ENCODE results near the gene COPZ2. TPM values are rescaled to one million over a fixed set of nuclear protein-coding genes. Genes with fewer than 3 reads are reported as not detected.

Gene COPZ2
- total RNA-seq, 6 donors from 2014 or later: 5.2 to 33.5 (median 17.7) TPM

DNA sequence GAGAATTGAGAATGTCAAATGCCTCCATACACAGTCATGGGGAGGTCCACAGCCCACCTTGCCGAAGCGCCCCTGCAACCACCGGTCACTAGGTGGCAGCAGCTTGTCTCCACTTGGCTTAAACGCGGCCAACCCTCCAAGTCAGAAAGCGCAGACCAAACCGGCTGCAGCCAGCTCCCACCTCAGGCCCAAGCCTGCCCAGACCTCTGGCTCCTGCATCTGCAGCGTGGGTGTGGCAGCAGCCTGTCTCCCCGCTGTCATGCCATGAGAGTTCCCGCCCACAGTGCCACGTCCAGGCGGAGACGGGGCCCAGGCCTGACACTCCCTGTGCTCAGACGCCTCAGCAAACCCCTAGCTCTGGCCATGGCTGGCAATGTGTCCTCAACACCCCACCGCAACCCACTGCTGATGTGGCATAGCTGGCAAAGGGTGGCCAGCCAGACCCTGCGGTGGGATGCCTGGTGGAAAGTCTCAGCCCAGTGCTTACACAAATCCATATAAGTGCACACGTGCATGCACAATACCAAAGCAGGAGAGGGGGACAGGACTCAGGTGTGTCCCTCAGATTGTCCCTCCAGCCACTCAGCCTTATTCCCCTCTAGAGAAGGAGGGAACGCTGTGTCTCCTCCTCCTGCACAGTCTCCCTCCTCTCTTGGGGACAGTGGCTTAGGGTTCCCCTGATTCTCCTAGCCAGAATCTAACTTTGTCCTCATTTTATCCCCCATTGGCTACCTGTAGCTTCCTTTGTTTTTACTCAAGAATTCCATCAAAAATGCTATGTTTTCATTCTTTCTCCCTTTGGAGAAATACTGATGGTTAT is 10.9 kb downstream of the COPZ2 start:
- peaks cover 35 to 48% (median 35%) of the 10 kb centered on the region in 4 donors for H3K4me1 ChIP-seq
- TF ChIP-seq, protein P1, sequence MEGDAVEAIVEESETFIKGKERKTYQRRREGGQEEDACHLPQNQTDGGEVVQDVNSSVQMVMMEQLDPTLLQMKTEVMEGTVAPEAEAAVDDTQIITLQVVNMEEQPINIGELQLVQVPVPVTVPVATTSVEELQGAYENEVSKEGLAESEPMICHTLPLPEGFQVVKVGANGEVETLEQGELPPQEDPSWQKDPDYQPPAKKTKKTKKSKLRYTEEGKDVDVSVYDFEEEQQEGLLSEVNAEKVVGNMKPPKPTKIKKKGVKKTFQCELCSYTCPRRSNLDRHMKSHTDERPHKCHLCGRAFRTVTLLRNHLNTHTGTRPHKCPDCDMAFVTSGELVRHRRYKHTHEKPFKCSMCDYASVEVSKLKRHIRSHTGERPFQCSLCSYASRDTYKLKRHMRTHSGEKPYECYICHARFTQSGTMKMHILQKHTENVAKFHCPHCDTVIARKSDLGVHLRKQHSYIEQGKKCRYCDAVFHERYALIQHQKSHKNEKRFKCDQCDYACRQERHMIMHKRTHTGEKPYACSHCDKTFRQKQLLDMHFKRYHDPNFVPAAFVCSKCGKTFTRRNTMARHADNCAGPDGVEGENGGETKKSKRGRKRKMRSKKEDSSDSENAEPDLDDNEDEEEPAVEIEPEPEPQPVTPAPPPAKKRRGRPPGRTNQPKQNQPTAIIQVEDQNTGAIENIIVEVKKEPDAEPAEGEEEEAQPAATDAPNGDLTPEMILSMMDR (IDR thresholded peaks at IDR 0.05): peak; percentile 86 to 90 (median 88)
- TF ChIP-seq POLR2A (IDR thresholded peaks at IDR 0.05): no peak
- no peak for TF ChIP-seq EP300 (IDR thresholded peaks at IDR 0.05)
- no peak for TF ChIP-seq POLR2AphosphoS5 (IDR thresholded peaks at IDR 0.05)
- no peaks in the 10 kb centered on the region for H3K9me3 ChIP-seq
- 11 to 32% methylated on average over 11 to 16 of the region's 18 CpGs for WGBS, 2 donors
- no peak overlapping the region for H3K4me3 ChIP-seq
- no peaks in the 10 kb centered on the region for H3K27me3 ChIP-seq
- DNase-seq: peak; percentile 83 to 88
- H3K27ac ChIP-seq: no peak overlapping the region
- H3K36me3 ChIP-seq: no peaks in the 10 kb centered on the region
- ATAC-seq (ENCODE audit: low FRiP score in 2 of 2): peak; percentile 61 to 73

DNA sequence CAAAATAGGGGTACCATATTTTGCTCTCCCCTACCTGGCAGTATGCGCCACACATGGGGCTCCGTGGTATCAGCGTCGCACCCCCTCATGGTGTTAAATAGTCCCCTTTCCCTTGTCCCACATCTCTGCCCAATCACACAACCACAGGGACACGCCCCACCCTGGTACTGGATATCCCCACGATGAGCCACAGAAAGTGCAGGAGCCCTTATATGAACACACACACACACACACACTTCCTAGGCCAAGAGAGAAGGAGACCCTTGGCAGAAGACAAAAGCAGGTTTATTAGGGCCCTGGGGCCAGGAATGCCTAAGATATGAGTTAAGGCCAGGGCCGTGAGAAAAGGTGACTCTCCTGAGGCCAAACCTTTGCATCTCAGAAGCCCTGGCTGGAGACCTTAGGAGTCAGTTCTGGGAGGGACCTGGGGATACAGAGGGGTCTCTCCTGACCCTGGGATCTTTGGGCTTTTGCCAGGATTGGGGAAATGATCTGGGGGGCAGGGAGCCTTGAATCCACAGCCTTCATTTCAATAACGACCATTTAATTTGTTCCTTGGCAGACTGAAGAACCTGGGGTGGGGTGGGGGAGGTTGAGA is 11.6 kb downstream of the COPZ2 start:
- 21 to 47% methylated on average over 8 of the region's 8 CpGs for WGBS, 2 donors
- no peaks in the 10 kb centered on the region for H3K9me3 ChIP-seq
- H3K36me3 ChIP-seq: no peaks in the 10 kb centered on the region
- peaks cover 35 to 48% (median 35%) of the 10 kb centered on the region in 4 donors for H3K4me1 ChIP-seq
- H3K4me3 ChIP-seq: peak overlapping the region in 3 of 4 donors; percentile 46 to 52 (median 50)
- H3K27me3 ChIP-seq: no peaks in the 10 kb centered on the region
- no peak for ATAC-seq (ENCODE audit: low FRiP score in 2 of 2)
- peak overlapping the region in 3 of 4 donors; percentile 17 to 80 (median 66) for H3K27ac ChIP-seq
- no peak for DNase-seq
- TF ChIP-seq, protein P1 (IDR thresholded peaks at IDR 0.05): no peak
- no peak for TF ChIP-seq EP300 (IDR thresholded peaks at IDR 0.05)
- TF ChIP-seq POLR2AphosphoS5 (IDR thresholded peaks at IDR 0.05): no peak
- TF ChIP-seq POLR2A (IDR thresholded peaks at IDR 0.05): no peak

DNA sequence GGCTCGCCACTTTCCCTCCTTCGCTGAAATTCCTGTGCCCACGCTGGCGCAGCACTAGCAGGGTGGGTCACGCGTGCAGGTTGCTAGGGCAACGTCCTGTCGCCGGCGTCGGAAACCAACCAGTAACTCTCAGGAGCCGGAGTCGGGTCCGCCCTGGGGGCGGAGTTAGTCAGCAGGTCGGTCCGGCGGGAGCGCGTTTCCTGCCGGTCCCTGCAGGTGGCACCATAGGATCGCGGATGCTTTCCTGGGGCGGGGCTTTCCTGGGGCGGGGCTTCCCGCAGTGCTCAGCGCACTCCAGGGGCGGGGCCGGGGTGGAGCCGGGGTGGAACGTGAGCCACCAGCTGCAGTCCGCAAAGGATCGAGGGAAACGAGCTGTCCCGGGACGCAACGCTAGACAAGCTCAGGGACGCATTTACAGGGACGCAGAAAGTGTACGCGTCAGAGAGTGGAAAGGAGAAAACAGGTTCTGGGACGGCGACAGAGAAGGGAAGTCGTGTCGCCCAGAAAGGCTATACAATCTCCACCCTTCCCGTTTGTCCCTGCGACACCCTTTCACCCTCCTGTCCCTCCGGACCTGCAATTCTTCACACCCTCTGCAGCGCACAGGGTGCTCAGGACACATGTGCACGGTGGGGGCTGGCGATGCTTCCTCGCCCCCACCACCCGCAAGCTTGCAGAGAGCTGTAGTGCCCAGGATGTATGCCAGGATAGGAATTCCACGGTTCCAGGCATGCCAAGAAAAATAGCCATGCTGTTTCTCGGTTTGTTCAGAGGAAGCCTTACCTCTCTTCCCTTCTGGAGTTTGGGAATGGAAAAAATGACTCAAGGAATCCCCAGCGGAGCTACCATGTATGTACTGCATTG is 12.3 kb downstream of the COPZ2 start:
- ATAC-seq (ENCODE audit: low FRiP score in 2 of 2): peak; percentile 95 to 98
- TF ChIP-seq, protein P1 (IDR thresholded peaks at IDR 0.05): peak; percentile 78 to 98 (median 94)
- TF ChIP-seq POLR2A (IDR thresholded peaks at IDR 0.05) (no peak), EP300 (IDR thresholded peaks at IDR 0.05) (no peak), POLR2AphosphoS5 (IDR thresholded peaks at IDR 0.05) (peak; percentile 0 to 43)
- peak overlapping the region; percentile 27 to 52 (median 48) for H3K4me3 ChIP-seq
- no peaks in the 10 kb centered on the region for H3K9me3 ChIP-seq
- WGBS, 2 donors: 0 to 2% methylated on average over 16 to 53 of the region's 56 CpGs
- H3K27me3 ChIP-seq: no peaks in the 10 kb centered on the region
- no peaks in the 10 kb centered on the region for H3K36me3 ChIP-seq
- H3K4me1 ChIP-seq: peaks cover 35 to 43% (median 35%) of the 10 kb centered on the region in 4 donors
- peak overlapping the region in 3 of 4 donors; percentile 76 to 81 (median 80) for H3K27ac ChIP-seq
- DNase-seq: peak; percentile 98 to 100

DNA sequence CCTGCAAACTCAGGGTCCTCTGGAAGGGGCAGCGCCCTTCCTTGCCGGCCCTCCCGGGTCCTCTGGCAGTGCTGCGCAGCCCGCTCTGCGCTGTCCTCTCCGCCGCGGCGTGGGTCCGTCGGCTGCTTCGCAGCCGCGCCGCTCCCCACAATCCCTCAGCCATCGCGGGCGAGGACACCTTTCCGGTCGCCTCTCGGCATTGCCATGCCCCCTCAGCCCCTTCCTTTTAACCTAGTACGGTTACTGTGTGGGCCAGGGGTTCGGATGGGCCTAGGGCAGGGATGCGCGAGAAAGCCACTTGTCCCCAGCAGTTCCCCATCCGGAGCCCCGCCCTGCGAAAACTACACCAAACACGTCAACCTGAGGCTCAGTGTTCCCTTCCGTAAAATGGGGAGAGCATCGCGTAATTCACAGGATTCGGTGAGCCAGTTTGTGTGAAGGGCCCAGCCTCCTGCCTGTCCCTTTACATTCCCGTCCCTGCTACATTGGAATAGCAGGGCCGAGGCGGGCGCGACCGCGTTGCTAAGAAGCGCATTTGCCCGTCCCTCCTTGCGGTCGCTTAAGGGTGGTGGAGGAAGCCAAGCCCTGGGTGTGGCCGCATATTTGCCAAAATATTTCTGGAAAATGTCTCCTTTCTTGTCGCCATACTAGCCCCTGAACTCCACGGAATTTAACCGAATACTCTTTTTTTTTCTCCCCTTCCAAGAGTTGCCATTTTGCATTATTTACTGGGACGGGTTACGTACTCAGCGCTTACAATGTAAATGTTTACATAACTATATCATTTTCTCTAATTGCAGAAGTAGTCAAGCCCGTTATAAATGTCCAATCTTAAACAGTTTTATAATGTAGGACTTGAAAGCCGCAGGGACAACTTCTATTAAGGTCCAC is 13.2 kb downstream of the COPZ2 start:
- ATAC-seq (ENCODE audit: low FRiP score in 2 of 2) (peak; percentile 54 to 78), DNase-seq (peak; percentile 80 to 92)
- WGBS, 2 donors: 1% methylated on average over 29 to 52 of the region's 54 CpGs
- H3K9me3 ChIP-seq: no peaks in the 10 kb centered on the region
- H3K4me1 ChIP-seq: peaks cover 35 to 43% (median 35%) of the 10 kb centered on the region in 4 donors
- TF ChIP-seq POLR2AphosphoS5 (IDR thresholded peaks at IDR 0.05) (no peak), POLR2A (IDR thresholded peaks at IDR 0.05) (peak in 1 of 4 donors; percentile 9)
- TF ChIP-seq, protein P1 (IDR thresholded peaks at IDR 0.05): peak in 1 of 6 experiments; percentile 7
- H3K27ac ChIP-seq: peak overlapping the region; percentile 70 to 81 (median 77)
- H3K27me3 ChIP-seq: no peaks in the 10 kb centered on the region
- H3K36me3 ChIP-seq: no peaks in the 10 kb centered on the region
- peak overlapping the region; percentile 31 to 52 (median 48) for H3K4me3 ChIP-seq

Measured in upper lobe of left lung (tissue), 6 donors.